NCI-H524 (cell line): Measurements from ENCODE around the gene EPHA10.

Source experiments
- DNase-seq, 2 experiments: peaks; one replicate each; lab custom pipeline; 2025; lab: John Stamatoyannopoulos, UW

Gene EPHA10

GRCh38 chr1:37676281-37677142 is 88.4 kb downstream of the EPHA10 start:
- no peak for DNase-seq

- no peak for DNase-seq
Measured at GRCh38 chr1:37673920-37674319, 91.0 kb downstream of the EPHA10 start.

- peak in 1 of 2 experiments; percentile 12 for DNase-seq
Measured at GRCh38 chr1:37672136-37672870, 92.6 kb downstream of the EPHA10 start.

GRCh38 chr1:37671261-37671660 is 93.7 kb downstream of the EPHA10 start:
- DNase-seq: no peak

- DNase-seq: no peak
Measured at GRCh38 chr1:37670133-37670532, 94.8 kb downstream of the EPHA10 start.

- peak in 1 of 2 experiments; percentile 7 for DNase-seq
Measured at GRCh38 chr1:37667023-37667671, 97.8 kb downstream of the EPHA10 start.

- no peak for DNase-seq
Measured at GRCh38 chr1:37666241-37666867, 98.6 kb downstream of the EPHA10 start.
